K562 (cell line): ENCODE measurements around the gene CDK9. TPM values are rescaled to one million over a fixed set of nuclear protein-coding genes. Genes with fewer than 3 reads are reported as not detected.

Source experiments
- CBX8 ChIP-seq: fragments of 200-600 bp; sonication (generic); IDR thresholded peaks from 2 replicates; pipeline ENCODE4 v1.6.1; 2012; ENCODE audit warnings: borderline replicate concordance, mixed run types, low read depth, mild to moderate bottlenecking, moderate library complexity, mixed read lengths, low read length, control low read depth, inconsistent platforms; ENCODE audit not compliant: poor library complexity, severe bottlenecking; ENCODE audit errors: extremely low read depth
- CSDE1 ChIP-seq, 2 experiments: fragments of 450-650 bp; IDR thresholded peaks; 2 replicates each; pipeline ENCODE4 v1.6.1; 2016; ENCODE audit warnings: mild to moderate bottlenecking in 1 of 2
- E2F6 ChIP-seq, 2 experiments: IDR thresholded peaks; 2 replicates each; pipeline ENCODE4 v1.6.1; 2011; ENCODE audit warnings: borderline replicate concordance in 1 of 2, control low read depth in 1 of 2, low read depth in 1 of 2, low read length in 1 of 2, mild to moderate bottlenecking in 1 of 2, mixed read lengths in 1 of 2, moderate library complexity in 1 of 2; ENCODE audit not compliant: insufficient read depth in 1 of 2, insufficient read length in 1 of 2, poor library complexity in 1 of 2, severe bottlenecking in 1 of 2; ENCODE audit errors: extremely low read depth in 1 of 2
- HDAC1 ChIP-seq, 2 experiments: fragments of 450-650 bp; IDR thresholded peaks; 2 replicates each; pipeline ENCODE4 v1.6.1; 2016 to 2017; ENCODE audit warnings: inconsistent platforms in 1 of 2, mild to moderate bottlenecking in 1 of 2, moderate library complexity in 1 of 2
- KDM5B ChIP-seq: fragments of 200-600 bp; sonication (generic); IDR thresholded peaks from 2 replicates; pipeline ENCODE4 v1.6.1; 2012; ENCODE audit warnings: low read depth, mild to moderate bottlenecking, moderate library complexity, low read length, control low read depth, inconsistent platforms; ENCODE audit not compliant: insufficient replicate concordance
- KLF6 ChIP-seq: fragments of 250-450 bp; sonication (Bioruptor Pico); IDR thresholded peaks from 2 replicates; pipeline ENCODE4 v1.4.0; 2020; ENCODE audit warnings: mild to moderate bottlenecking, moderate library complexity, borderline replicate concordance
- PML ChIP-seq: IDR thresholded peaks from 2 replicates; pipeline ENCODE4 v1.6.1; 2012; ENCODE audit warnings: low read length, inconsistent platforms
- TRIM24 ChIP-seq, 2 experiments: fragments of 450-650 bp; IDR thresholded peaks; 2 replicates each; pipeline ENCODE4 v1.6.1; 2016
- ZBTB7A ChIP-seq: IDR thresholded peaks from 2 replicates; pipeline ENCODE4 v1.6.1; 2011; ENCODE audit warnings: low read depth, mild to moderate bottlenecking, low read length, moderate library complexity, borderline replicate concordance; ENCODE audit not compliant: control insufficient read depth
- ZNF133 ChIP-seq: fragments of 250-450 bp; sonication (Bioruptor Pico); IDR thresholded peaks from 2 replicates; pipeline ENCODE4 v1.4.0; 2020; ENCODE audit warnings: mild to moderate bottlenecking
- ZNF280A ChIP-seq: fragments of 450-650 bp; IDR thresholded peaks from 2 replicates; pipeline ENCODE4 v1.6.1; 2018; ENCODE audit warnings: mild to moderate bottlenecking, low read depth; ENCODE audit not compliant: partially characterized antibody
- ZNF551 ChIP-seq: fragments of 250-450 bp; sonication (Bioruptor Pico); IDR thresholded peaks from 2 replicates; pipeline ENCODE4 v1.5.0; 2021; ENCODE audit warnings: mild to moderate bottlenecking, moderate library complexity
- polyA plus RNA-seq, 8 experiments: library from polyadenylated mRNA; depleted of rRNA in 4 of 8; stranded (reverse) in 5 of 8; unstranded in 3 of 8; fragments of >200 nt; fragmentation: Nextera tagmentation in 2 of 8; fragmentation: Illumina TruSeq in 1 of 8; extraction: Ambion mirVana in 2 of 8; extraction: Trizol in 1 of 8; gene quantifications; 2 replicates each; pipeline versions ENCODE4 v1.2.1 to v1.2.3, GENCODE V29; 2011 to 2014; ENCODE audit warnings: inconsistent platforms in 1 of 8, missing spikeins in 1 of 8
- total RNA-seq, 7 experiments: library from RNA; depleted of rRNA in 6 of 7; stranded (reverse); fragments of >200 nt in 6 of 7; fragmentation: Illumina TruSeq in 2 of 7; extraction: Trizol in 2 of 7; gene quantifications; 2 replicates each; pipeline versions ENCODE4 v1.2.1 to v1.2.3, GENCODE V29; 2011 to 2021; ENCODE audit warnings: low replicate concordance in 1 of 7
- TF ChIP-seq, protein P1 (sequence below): sonication (generic); formaldehyde crosslinking; IDR thresholded peaks from 2 replicates; pipeline ENCODE4 v1.8.1; 2023; ENCODE audit warnings: mild to moderate bottlenecking, missing genetic modification reagents
- TF ChIP-seq, protein P2 (sequence below): fragments of 450-650 bp; formaldehyde crosslinking; IDR thresholded peaks from 2 replicates; pipeline ENCODE4 v1.4.0; 2022; ENCODE audit warnings: mild to moderate bottlenecking, moderate library complexity

Gene CDK9
- total and polyA plus RNA-seq, 9 of the 15 experiments (the other 6 are each of a cell fraction or from before 2014, with no cell fraction given): 4.2 to 78.6 (median 33.0) TPM

GRCh38 chr9:127794001-127794791, 8.4 kb downstream of the CDK9 start (continued):
- TF ChIP-seq ZNF280A (no peak), KLF6 (no peak), KDM5B (peak; percentile 38), HDAC1 (IDR thresholded peaks at IDR 0.05) (no peak), ZNF551 (CRISPR knock-in tag) (no peak), TRIM24 (IDR thresholded peaks at IDR 0.05) (no peak), CBX8 (no peak), ZNF133 (no peak), E2F6 (IDR thresholded peaks at IDR 0.05; ENCODE audit: borderline replicate concordance in 1 of 2, extremely low read depth in 1 of 2, insufficient read depth in 1 of 2, insufficient read length in 1 of 2, low read depth in 1 of 2, low read length in 1 of 2, poor library complexity in 1 of 2, severe bottlenecking in 1 of 2) (no peak), PML (no peak), CSDE1 (IDR thresholded peaks at IDR 0.05) (no peak), ZBTB7A (0 out of 2 replicates have a peak, but pooled peaks have one; percentile 22)
- TF ChIP-seq, protein P1, sequence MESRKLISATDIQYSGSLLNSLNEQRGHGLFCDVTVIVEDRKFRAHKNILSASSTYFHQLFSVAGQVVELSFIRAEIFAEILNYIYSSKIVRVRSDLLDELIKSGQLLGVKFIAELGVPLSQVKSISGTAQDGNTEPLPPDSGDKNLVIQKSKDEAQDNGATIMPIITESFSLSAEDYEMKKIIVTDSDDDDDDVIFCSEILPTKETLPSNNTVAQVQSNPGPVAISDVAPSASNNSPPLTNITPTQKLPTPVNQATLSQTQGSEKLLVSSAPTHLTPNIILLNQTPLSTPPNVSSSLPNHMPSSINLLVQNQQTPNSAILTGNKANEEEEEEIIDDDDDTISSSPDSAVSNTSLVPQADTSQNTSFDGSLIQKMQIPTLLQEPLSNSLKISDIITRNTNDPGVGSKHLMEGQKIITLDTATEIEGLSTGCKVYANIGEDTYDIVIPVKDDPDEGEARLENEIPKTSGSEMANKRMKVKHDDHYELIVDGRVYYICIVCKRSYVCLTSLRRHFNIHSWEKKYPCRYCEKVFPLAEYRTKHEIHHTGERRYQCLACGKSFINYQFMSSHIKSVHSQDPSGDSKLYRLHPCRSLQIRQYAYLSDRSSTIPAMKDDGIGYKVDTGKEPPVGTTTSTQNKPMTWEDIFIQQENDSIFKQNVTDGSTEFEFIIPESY (CRISPR knock-in tag): peak; percentile 60; the same call in 1 of the 2 replicates
- TF ChIP-seq, protein P2, sequence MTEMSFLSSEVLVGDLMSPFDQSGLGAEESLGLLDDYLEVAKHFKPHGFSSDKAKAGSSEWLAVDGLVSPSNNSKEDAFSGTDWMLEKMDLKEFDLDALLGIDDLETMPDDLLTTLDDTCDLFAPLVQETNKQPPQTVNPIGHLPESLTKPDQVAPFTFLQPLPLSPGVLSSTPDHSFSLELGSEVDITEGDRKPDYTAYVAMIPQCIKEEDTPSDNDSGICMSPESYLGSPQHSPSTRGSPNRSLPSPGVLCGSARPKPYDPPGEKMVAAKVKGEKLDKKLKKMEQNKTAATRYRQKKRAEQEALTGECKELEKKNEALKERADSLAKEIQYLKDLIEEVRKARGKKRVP (CRISPR knock-in tag): no peak
